Ishikawa (cell line): ENCODE measurements around the gene HELZ.

Source experiments
- CEBPB ChIP-seq: IDR thresholded peaks from 2 replicates; pipeline ENCODE4 v1.6.1; 2012
- CREB1 ChIP-seq: IDR thresholded peaks from 2 replicates; pipeline ENCODE4 v1.6.1; 2012; ENCODE audit warnings: low read depth
- EGR1 ChIP-seq: IDR thresholded peaks from 2 replicates; pipeline ENCODE4 v1.6.1; 2012
- EP300 ChIP-seq: IDR thresholded peaks from 2 replicates; pipeline ENCODE4 v1.6.1; 2012; ENCODE audit warnings: borderline replicate concordance
- FOXM1 ChIP-seq: IDR thresholded peaks from 2 replicates; pipeline ENCODE4 v1.6.1; 2012; ENCODE audit warnings: low read depth, borderline replicate concordance
- NFIC ChIP-seq: IDR thresholded peaks from 2 replicates; pipeline ENCODE4 v1.6.1; 2012
- RAD21 ChIP-seq: IDR thresholded peaks from 2 replicates; pipeline ENCODE4 v1.6.1; 2012; ENCODE audit warnings: low read depth
- TAF1 ChIP-seq: IDR thresholded peaks from 2 replicates; pipeline ENCODE4 v1.6.1; 2012; ENCODE audit warnings: low read depth, mild to moderate bottlenecking
- TCF12 ChIP-seq: IDR thresholded peaks from 2 replicates; pipeline ENCODE4 v1.6.1; 2012; ENCODE audit warnings: low read depth
- TEAD4 ChIP-seq: IDR thresholded peaks from 2 replicates; pipeline ENCODE4 v1.6.1; 2012
- YY1 ChIP-seq: IDR thresholded peaks from 2 replicates; pipeline ENCODE4 v1.6.1; 2012; ENCODE audit warnings: low read depth
- ZBTB7A ChIP-seq: IDR thresholded peaks from 2 replicates; pipeline ENCODE4 v1.6.1; 2012; ENCODE audit warnings: low read depth
- TF ChIP-seq, protein P1 (sequence below): IDR thresholded peaks from 2 replicates; pipeline ENCODE4 v1.6.1; 2012; ENCODE audit warnings: low read depth, mild to moderate bottlenecking
- TF ChIP-seq, protein P2 (sequence below): IDR thresholded peaks from 2 replicates; pipeline ENCODE4 v1.6.1; 2012
- TF ChIP-seq, protein P3 (sequence below): IDR thresholded peaks from 2 replicates; pipeline ENCODE4 v1.6.1; 2012

The HELZ gene

DNA sequence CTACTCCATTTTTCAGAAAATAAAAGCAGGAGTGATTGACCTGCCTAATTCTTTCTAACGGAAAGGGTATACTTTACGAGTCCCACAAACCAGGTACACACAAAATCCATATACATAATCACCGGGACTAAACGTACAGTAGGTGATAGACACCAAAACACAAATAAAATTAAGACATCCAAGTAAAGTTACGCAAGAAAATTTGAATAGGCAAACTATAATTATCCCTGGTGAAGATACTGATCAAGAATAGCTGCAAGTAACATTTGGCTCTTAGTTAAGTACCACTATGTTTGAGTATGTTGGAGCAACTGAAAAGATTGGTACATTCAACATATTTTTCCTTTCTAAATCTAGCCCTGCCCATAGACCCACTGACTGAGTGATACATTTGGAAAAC, 1.7 kb downstream of the HELZ start:
- TF ChIP-seq YY1 = no peak
- TF ChIP-seq CEBPB = no peak
- no peak for TF ChIP-seq NFIC
- TF ChIP-seq ZBTB7A = no peak
- no peak for TF ChIP-seq TEAD4
- no peak for TF ChIP-seq TCF12
- TF ChIP-seq EGR1 = no peak
- TF ChIP-seq, protein P1, sequence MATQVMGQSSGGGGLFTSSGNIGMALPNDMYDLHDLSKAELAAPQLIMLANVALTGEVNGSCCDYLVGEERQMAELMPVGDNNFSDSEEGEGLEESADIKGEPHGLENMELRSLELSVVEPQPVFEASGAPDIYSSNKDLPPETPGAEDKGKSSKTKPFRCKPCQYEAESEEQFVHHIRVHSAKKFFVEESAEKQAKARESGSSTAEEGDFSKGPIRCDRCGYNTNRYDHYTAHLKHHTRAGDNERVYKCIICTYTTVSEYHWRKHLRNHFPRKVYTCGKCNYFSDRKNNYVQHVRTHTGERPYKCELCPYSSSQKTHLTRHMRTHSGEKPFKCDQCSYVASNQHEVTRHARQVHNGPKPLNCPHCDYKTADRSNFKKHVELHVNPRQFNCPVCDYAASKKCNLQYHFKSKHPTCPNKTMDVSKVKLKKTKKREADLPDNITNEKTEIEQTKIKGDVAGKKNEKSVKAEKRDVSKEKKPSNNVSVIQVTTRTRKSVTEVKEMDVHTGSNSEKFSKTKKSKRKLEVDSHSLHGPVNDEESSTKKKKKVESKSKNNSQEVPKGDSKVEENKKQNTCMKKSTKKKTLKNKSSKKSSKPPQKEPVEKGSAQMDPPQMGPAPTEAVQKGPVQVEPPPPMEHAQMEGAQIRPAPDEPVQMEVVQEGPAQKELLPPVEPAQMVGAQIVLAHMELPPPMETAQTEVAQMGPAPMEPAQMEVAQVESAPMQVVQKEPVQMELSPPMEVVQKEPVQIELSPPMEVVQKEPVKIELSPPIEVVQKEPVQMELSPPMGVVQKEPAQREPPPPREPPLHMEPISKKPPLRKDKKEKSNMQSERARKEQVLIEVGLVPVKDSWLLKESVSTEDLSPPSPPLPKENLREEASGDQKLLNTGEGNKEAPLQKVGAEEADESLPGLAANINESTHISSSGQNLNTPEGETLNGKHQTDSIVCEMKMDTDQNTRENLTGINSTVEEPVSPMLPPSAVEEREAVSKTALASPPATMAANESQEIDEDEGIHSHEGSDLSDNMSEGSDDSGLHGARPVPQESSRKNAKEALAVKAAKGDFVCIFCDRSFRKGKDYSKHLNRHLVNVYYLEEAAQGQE = no peak

DNA sequence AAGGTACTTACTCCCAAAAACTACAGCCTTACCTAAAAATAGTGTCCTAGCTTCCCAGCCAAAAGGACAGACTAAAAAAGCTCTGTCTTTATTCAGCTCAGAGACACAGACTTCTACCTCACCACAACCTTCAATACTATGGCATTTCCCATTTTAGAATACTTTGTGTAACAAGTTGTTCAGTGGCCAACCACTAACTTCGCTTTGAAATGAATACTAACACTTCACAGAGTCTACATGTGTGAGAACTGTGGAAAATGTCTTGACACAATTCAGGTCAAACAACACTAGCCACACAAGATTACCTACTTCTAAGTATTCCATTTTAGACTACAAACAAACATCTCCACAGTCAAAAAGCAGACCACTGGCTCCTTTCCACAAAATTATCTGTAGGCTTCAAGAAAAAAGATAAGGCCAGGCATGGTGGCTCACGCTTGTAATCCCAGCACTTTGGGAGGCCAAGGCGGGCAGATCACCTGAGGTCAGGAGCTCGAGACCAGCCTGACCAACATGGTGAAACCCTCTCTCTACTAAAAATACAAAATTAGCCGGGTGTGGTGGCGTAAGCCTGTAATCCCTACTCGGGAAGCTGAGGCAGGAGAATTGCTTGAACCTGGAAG, 3.2 kb downstream of the HELZ start:
- TF ChIP-seq ZBTB7A = no peak
- TF ChIP-seq YY1 = no peak
- no peak for TF ChIP-seq CEBPB
- TF ChIP-seq CREB1 = no peak

DNA sequence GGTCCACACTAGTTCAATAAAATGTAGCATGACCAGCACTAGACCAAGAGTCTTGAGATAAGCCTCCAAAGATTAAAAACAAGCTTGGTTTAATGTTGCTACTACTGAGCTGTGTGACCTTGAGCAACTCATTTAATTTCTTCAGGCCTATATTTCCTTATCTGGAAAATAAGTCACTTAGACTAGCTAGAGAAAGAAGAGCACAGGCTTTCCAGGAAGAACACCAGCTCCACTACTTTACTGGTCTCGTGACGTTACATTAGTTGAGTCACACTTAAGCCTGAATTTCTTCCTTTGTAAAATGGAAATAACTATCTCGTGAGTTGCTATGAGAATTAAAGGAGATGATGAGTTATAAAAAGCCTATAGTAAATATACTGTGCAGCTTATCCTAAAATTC, 5.4 kb downstream of the HELZ start:
- TF ChIP-seq TEAD4 (no peak), CREB1 (no peak), YY1 (no peak), RAD21 (no peak), TCF12 (no peak), ZBTB7A (no peak), NFIC (no peak), EGR1 (no peak), EP300 (no peak), TAF1 (no peak), FOXM1 (no peak), CEBPB (no peak)
- TF ChIP-seq, protein P1 = no peak
- TF ChIP-seq, protein P2, sequence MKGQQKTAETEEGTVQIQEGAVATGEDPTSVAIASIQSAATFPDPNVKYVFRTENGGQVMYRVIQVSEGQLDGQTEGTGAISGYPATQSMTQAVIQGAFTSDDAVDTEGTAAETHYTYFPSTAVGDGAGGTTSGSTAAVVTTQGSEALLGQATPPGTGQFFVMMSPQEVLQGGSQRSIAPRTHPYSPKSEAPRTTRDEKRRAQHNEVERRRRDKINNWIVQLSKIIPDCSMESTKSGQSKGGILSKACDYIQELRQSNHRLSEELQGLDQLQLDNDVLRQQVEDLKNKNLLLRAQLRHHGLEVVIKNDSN = no peak
- TF ChIP-seq, protein P3, sequence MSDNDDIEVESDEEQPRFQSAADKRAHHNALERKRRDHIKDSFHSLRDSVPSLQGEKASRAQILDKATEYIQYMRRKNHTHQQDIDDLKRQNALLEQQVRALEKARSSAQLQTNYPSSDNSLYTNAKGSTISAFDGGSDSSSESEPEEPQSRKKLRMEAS = no peak

DNA sequence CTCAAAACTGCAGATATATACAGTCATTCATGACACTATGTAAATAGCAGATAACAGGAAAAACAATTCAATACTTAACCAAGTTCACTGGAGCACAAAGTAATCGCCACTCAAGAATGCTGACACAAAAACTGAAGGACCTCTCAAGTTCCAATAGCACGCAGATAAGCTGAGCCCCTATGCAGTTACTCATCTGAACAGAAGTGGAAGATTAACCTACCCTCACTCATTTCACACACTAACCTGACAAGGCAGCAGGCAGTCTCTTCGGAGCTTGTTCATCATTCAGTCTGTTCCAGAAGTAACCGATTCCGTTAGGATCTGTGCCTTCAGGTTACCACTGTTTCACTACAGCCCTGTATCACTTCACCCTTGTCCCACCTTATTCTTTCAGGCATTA, 6.0 kb downstream of the HELZ start:
- TF ChIP-seq TAF1 = no peak

DNA sequence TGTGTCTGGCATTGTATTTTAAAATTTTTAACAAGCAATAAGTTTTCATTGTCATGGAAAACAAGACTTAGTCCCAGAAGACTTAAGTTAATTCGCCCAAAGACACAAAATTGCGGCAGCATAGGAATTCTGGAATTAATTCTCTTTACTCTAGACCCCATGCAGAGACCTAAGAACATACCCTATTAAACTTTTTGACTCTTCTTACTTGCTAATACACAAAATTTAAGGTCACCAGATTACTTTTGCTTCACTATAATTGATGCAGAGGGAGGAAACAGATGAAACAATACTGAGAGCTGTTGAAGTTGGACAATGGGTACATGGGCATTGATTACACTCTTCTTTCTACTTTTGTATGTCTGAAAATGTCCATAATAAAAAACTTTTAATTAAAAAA, 12.6 kb downstream of the HELZ start:
- TF ChIP-seq TAF1 (no peak), TEAD4 (no peak), FOXM1 (no peak), ZBTB7A (no peak), TCF12 (no peak), EGR1 (no peak), CREB1 (no peak)
- TF ChIP-seq, protein P1 = no peak
- TF ChIP-seq, protein P3 = no peak
